Panc1 (cell line): ENCODE measurements around the gene ATOSB.

ENCODE experiments used
- POLR2AphosphoS5 ChIP-seq: IDR thresholded peaks from 2 replicates; pipeline ENCODE4 v1.6.1; 2012; ENCODE audit warnings: mild to moderate bottlenecking, low read depth, low read length, moderate library complexity
- SIN3A ChIP-seq: IDR thresholded peaks from 2 replicates; pipeline ENCODE4 v1.6.1; 2012; ENCODE audit warnings: low read depth, mild to moderate bottlenecking, low read length, moderate library complexity, borderline replicate concordance; ENCODE audit not compliant: insufficient read depth
- TCF7L2 ChIP-seq: IDR thresholded peaks from 2 replicates; pipeline ENCODE4 v1.6.1; 2011; ENCODE audit warnings: mild to moderate bottlenecking, low read depth, low read length, inconsistent platforms
- TF ChIP-seq, protein P1 (sequence below): fragments of 450-650 bp; IDR thresholded peaks from 2 replicates; pipeline ENCODE4 v1.5.1; 2017; ENCODE audit warnings: mild to moderate bottlenecking
- TF ChIP-seq, protein P2 (sequence below), 2 experiments: IDR thresholded peaks; 2 replicates each; pipeline ENCODE4 v1.6.1; 2011 to 2012; ENCODE audit warnings: low read depth in 2 of 2, control low read depth in 1 of 2, low read length in 1 of 2, mild to moderate bottlenecking in 1 of 2, moderate library complexity in 1 of 2; ENCODE audit not compliant: insufficient read depth in 1 of 2

DNA sequence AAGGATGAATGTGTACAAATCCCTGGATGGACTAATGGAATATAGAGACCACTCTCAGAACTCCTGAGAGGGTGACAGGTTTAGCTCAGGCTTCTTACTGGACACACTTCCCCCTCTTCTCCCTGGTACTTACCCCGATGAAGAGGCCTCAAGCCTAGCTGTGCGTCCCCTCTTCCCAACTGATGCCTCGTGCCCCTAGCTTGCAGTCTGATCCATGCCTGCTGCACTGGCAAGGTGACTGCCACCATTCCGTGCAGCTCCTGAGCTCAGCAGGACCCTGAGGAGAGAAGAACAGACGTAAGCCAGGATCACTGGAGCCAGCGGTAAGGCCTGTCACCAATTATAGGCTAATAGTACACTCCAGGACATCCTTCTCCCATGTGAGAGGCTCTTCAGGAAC lies 7.2 kb downstream of the ATOSB start:
- TF ChIP-seq, protein P1, sequence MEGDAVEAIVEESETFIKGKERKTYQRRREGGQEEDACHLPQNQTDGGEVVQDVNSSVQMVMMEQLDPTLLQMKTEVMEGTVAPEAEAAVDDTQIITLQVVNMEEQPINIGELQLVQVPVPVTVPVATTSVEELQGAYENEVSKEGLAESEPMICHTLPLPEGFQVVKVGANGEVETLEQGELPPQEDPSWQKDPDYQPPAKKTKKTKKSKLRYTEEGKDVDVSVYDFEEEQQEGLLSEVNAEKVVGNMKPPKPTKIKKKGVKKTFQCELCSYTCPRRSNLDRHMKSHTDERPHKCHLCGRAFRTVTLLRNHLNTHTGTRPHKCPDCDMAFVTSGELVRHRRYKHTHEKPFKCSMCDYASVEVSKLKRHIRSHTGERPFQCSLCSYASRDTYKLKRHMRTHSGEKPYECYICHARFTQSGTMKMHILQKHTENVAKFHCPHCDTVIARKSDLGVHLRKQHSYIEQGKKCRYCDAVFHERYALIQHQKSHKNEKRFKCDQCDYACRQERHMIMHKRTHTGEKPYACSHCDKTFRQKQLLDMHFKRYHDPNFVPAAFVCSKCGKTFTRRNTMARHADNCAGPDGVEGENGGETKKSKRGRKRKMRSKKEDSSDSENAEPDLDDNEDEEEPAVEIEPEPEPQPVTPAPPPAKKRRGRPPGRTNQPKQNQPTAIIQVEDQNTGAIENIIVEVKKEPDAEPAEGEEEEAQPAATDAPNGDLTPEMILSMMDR, result no peak
- TF ChIP-seq, protein P2, sequence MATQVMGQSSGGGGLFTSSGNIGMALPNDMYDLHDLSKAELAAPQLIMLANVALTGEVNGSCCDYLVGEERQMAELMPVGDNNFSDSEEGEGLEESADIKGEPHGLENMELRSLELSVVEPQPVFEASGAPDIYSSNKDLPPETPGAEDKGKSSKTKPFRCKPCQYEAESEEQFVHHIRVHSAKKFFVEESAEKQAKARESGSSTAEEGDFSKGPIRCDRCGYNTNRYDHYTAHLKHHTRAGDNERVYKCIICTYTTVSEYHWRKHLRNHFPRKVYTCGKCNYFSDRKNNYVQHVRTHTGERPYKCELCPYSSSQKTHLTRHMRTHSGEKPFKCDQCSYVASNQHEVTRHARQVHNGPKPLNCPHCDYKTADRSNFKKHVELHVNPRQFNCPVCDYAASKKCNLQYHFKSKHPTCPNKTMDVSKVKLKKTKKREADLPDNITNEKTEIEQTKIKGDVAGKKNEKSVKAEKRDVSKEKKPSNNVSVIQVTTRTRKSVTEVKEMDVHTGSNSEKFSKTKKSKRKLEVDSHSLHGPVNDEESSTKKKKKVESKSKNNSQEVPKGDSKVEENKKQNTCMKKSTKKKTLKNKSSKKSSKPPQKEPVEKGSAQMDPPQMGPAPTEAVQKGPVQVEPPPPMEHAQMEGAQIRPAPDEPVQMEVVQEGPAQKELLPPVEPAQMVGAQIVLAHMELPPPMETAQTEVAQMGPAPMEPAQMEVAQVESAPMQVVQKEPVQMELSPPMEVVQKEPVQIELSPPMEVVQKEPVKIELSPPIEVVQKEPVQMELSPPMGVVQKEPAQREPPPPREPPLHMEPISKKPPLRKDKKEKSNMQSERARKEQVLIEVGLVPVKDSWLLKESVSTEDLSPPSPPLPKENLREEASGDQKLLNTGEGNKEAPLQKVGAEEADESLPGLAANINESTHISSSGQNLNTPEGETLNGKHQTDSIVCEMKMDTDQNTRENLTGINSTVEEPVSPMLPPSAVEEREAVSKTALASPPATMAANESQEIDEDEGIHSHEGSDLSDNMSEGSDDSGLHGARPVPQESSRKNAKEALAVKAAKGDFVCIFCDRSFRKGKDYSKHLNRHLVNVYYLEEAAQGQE (IDR thresholded peaks at IDR 0.05; ENCODE audit: insufficient read depth in 1 of 2, low read depth in 2 of 2, low read length in 1 of 2), result no peak
- TF ChIP-seq POLR2AphosphoS5 (no peak), SIN3A (no peak), TCF7L2 (no peak)
